Fibroblast of gingiva (primary cell): Measurements from ENCODE around the gene KCND3.
"Not testable (repeated sequence)": the region's sequence is repeated elsewhere in the genome, so short reads cannot be mapped to it uniquely, and the experiment has no call there.

Experiments
- DNase-seq: peaks from one replicate; pipeline ENCODE4 v3.0.0-alpha.2; 2011; ENCODE audit warnings: low read depth

KCND3 gene

GRCh38 chr1:111743679-111744101 lies 245.8 kb downstream of the KCND3 start:
- DNase-seq: peak; percentile 51

DNA sequence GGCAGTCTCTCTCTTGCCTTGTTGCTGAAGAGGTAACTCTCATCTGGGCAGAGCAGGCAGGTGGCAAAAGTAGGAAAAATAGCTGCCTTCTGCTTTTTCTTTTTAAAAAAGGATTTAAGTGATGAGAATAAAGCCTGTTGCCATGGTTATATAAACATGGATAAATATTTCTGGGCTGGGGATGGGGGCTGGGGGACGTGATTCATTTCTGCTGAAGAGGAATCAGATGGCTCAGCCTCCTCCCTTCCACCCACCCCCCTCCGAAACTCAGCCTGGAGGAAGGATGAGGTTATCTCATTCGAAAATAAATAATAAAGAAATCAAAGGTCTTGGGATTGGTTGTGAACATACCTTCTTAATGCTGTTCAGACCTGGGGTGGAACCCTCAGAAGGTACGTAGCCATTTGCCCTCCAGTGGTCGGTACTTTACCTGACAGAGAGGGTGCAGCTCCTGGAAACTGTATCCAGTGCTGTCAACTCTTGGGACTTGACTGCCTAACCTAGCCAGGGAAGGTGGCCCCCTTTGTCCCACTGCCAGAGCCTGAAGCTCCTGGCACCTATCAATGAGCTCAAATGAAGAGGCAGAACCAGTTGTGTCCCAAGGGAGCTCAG lies 246.4 kb downstream of the KCND3 start:
- no peak for DNase-seq

DNA sequence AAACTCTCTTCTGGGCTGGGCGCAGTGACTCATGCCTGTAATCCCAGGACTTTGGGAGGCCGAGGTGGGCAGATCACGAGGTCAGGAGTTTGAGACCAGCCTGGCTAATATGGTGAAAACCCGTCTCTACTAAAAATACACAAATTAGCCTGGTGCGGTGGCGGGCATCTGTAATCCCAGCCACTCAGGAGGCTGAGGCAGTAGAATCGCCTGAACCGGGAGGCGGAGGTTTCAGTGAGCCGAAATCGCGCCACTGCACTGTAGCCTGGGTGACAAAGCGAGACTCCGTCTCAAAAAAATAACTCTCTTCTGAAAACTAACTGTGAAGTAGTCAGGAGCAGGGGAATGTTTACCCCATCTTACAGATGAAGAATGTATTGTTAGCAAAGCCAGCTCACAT lies 247.2 kb downstream of the KCND3 start:
- not testable (repeated sequence) for DNase-seq

GRCh38 chr1:111739925-111740765 lies 249.3 kb downstream of the KCND3 start:
- peak; percentile 70 for DNase-seq

- peak; percentile 83 for DNase-seq
Measured at GRCh38 chr1:111739194-111739924, 250.1 kb downstream of the KCND3 start, which contains the start of gene INKA2. Gene INKA2 (minus strand): TSS chr1:111739395. CDS start chr1:111739242, 153 bp downstream.

- peak; percentile 79 for DNase-seq
Measured at GRCh38 chr1:111738436-111739193, 250.9 kb downstream of the KCND3 start.

GRCh38 chr1:111738133-111738435 lies 251.4 kb downstream of the KCND3 start:
- no peak for DNase-seq

- no peak for DNase-seq
Measured at GRCh38 chr1:111737216-111738132, 252.0 kb downstream of the KCND3 start.

GRCh38 chr1:111736548-111737215 lies 252.8 kb downstream of the KCND3 start:
- DNase-seq: peak; percentile 44

DNA sequence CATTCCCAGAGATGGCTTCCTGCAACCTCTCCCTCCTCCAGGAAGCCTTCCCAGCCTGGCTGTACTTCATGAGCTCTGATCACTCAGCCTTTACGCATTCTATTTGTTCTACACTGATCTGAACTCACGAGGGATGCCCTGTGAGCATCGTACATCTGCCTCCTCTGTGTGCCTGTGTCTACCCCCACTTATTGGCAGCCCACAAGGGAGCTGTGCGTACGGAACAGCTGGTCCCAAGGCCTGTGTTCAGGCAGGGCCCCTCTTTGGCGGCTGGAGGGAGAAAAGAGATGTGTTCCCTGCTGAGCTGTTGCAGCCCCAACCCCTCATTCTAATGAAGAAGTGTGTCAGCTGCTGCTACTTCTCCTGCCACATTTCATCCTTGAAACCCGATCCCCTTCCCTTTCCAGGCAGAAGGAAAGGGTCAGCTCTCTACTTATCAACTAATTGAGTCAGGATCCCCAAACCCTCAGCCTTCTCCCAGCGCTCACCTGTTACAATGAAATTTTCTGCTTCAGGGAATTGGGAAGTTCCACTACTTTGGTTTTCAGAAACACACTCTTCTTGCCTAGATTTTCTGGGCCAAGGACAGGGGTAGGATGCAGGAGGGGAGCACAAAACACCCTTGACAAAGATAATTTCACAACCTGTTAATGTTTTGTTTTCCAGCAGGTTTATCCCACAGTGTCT lies 253.5 kb downstream of the KCND3 start:
- no peak for DNase-seq

- no peak for DNase-seq
Measured at GRCh38 chr1:111735321-111735720, 254.1 kb downstream of the KCND3 start.

DNA sequence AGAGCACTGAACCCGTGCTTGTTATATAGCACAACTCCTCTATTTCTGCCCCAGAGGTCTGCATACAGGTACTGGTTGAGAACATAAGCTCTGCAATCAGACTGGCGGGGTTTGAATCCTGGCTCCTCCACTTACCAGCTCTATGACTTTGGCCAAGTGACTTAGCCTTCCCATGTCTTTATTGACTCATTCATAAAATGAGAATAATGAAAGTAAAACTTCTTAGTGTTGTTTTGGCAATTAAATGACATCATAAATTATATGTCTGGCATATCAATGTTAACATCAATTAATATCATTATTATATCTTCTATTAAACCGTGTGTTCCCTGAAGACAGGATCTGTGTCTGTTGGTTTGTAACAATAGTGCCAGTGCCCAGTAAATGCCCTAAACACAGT lies 254.6 kb downstream of the KCND3 start:
- no peak for DNase-seq

GRCh38 chr1:111734426-111734825 lies 255.0 kb downstream of the KCND3 start:
- no peak for DNase-seq

- no peak for DNase-seq
Measured at GRCh38 chr1:111733992-111734341, 255.5 kb downstream of the KCND3 start.

- DNase-seq: peak; percentile 94
Measured at GRCh38 chr1:111733183-111733991, 256.1 kb downstream of the KCND3 start.

GRCh38 chr1:111732718-111733117 lies 256.8 kb downstream of the KCND3 start:
- DNase-seq: no peak

DNA sequence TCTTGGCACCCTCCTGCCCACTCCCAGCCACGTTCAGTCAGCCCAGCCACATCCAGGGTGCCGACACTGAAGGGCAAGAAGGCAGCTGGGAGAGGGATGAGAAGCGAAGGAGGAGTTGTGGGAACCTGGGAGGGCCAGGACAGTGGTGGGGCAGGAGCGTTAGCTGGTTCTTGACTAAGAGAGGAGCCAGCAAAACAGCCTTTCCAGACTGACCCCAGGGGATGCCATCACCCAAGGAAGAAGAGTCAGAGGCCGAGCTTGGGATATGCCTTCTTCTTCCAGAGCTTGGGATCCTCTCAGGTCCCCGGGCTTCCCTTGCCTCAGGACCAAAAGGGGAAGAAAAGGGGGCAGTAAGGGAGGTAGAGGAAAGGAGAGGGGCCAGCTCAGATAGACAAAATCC lies 257.5 kb downstream of the KCND3 start:
- no peak for DNase-seq

- DNase-seq: no peak
Measured at GRCh38 chr1:111730706-111731105, 258.8 kb downstream of the KCND3 start.
